K562 (cell line): Measurements from ENCODE around the gene MEGF11. TPM values are rescaled to one million over a fixed set of nuclear protein-coding genes. Genes with fewer than 3 reads are reported as not detected.

ENCODE experiments used
- CTBP1 ChIP-seq: fragments of 450-650 bp; IDR thresholded peaks from 2 replicates; pipeline ENCODE4 v1.6.1; 2016; ENCODE audit warnings: borderline replicate concordance
- DMBX1 ChIP-seq: fragments of 250-450 bp; sonication (Bioruptor Pico); IDR thresholded peaks from 2 replicates; pipeline ENCODE4 v1.8.0; 2022; ENCODE audit warnings: inconsistent platforms, mild to moderate bottlenecking, moderate library complexity, borderline replicate concordance
- FOXJ2 ChIP-seq: fragments of 200-800 bp; sonication (Bioruptor generic); IDR thresholded peaks from 2 replicates; pipeline ENCODE4 v1.6.1; 2016; ENCODE audit warnings: missing genetic modification characterization, missing compliant biosample characterization
- HLTF ChIP-seq: fragments of 450-650 bp; IDR thresholded peaks from 2 replicates; pipeline ENCODE4 v1.6.1; 2016
- HNRNPK ChIP-seq: fragments of 200-400 bp; formaldehyde crosslinking; IDR thresholded peaks from one replicate; pipeline ENCODE4 v1.6.1; 2018; ENCODE audit warnings: mild to moderate bottlenecking, low read depth, low read length; ENCODE audit not compliant: poor library complexity, severe bottlenecking
- ILF3 ChIP-seq: fragments of 450-650 bp; IDR thresholded peaks from 2 replicates; pipeline ENCODE4 v1.6.1; 2018; ENCODE audit warnings: antibody characterized with exemption, mild to moderate bottlenecking, moderate library complexity, borderline replicate concordance
- MECOM ChIP-seq: fragments of 250-450 bp; sonication (Bioruptor Pico); IDR thresholded peaks from 2 replicates; pipeline ENCODE4 v1.8.0; 2022; ENCODE audit warnings: inconsistent platforms
- MTA1 ChIP-seq: fragments of 450-650 bp; IDR thresholded peaks from 2 replicates; pipeline ENCODE4 v1.6.1; 2017; ENCODE audit warnings: borderline replicate concordance
- NR2C1 ChIP-seq, 2 experiments: fragments of 450-650 bp; IDR thresholded peaks; 2 replicates each; pipeline ENCODE4 v1.6.1; 2017; ENCODE audit warnings: mild to moderate bottlenecking in 2 of 2, antibody characterized with exemption in 1 of 2, inconsistent platforms in 1 of 2, missing compliant biosample characterization in 1 of 2, missing genetic modification characterization in 1 of 2
- PHF21A ChIP-seq: fragments of 450-650 bp; IDR thresholded peaks from 2 replicates; pipeline ENCODE4 v1.6.1; 2017; ENCODE audit warnings: low read depth, borderline replicate concordance
- RBBP5 ChIP-seq: fragments of 200-600 bp; sonication (generic); IDR thresholded peaks from 2 replicates; pipeline ENCODE4 v1.6.1; 2012; ENCODE audit warnings: borderline replicate concordance, mild to moderate bottlenecking, low read length, control low read depth, inconsistent platforms; ENCODE audit not compliant: insufficient read depth, poor library complexity, severe bottlenecking
- SMAD1 ChIP-seq: fragments of 150-350 bp; IDR thresholded peaks from 2 replicates; pipeline ENCODE4 v1.6.1; 2014; ENCODE audit warnings: low read length, low read depth; ENCODE audit not compliant: partially characterized antibody
- ZFP30 ChIP-seq: fragments of 250-450 bp; sonication (Bioruptor Pico); IDR thresholded peaks from 2 replicates; pipeline ENCODE4 v1.8.0; 2022; ENCODE audit warnings: moderate library complexity, mild to moderate bottlenecking, inconsistent platforms, borderline replicate concordance
- ZNF140 ChIP-seq: fragments of 250-450 bp; sonication (Bioruptor Pico); IDR thresholded peaks from 2 replicates; pipeline ENCODE4 v1.8.0; 2021; ENCODE audit warnings: moderate library complexity, mild to moderate bottlenecking, inconsistent platforms
- ZNF354B ChIP-seq: fragments of 250-450 bp; sonication (Bioruptor Pico); IDR thresholded peaks from 2 replicates; pipeline ENCODE4 v1.4.0; 2020
- ZNF431 ChIP-seq: sonication (generic); formaldehyde crosslinking; IDR thresholded peaks from 2 replicates; pipeline ENCODE4 v1.8.0; 2022; ENCODE audit warnings: mild to moderate bottlenecking, missing genetic modification reagents
- ZNF57 ChIP-seq: fragments of 450-650 bp; formaldehyde crosslinking; IDR thresholded peaks from 2 replicates; pipeline ENCODE4 v1.4.0; 2020; ENCODE audit warnings: mild to moderate bottlenecking, moderate library complexity
- ZNF830 ChIP-seq: fragments of 250-450 bp; sonication (Bioruptor Pico); IDR thresholded peaks from 2 replicates; pipeline ENCODE4 v1.5.0; 2021; ENCODE audit warnings: mild to moderate bottlenecking
- polyA plus RNA-seq, 8 experiments: library from polyadenylated mRNA; depleted of rRNA in 4 of 8; stranded (reverse) in 5 of 8; unstranded in 3 of 8; fragments of >200 nt; fragmentation: Nextera tagmentation in 2 of 8; fragmentation: Illumina TruSeq in 1 of 8; extraction: Ambion mirVana in 2 of 8; extraction: Trizol in 1 of 8; gene quantifications; 2 replicates each; pipeline versions ENCODE4 v1.2.1 to v1.2.3, GENCODE V29; 2011 to 2014; ENCODE audit warnings: inconsistent platforms in 1 of 8, missing spikeins in 1 of 8
- total RNA-seq, 7 experiments: library from RNA; depleted of rRNA in 6 of 7; stranded (reverse); fragments of >200 nt in 6 of 7; fragmentation: Illumina TruSeq in 2 of 7; extraction: Trizol in 2 of 7; gene quantifications; 2 replicates each; pipeline versions ENCODE4 v1.2.1 to v1.2.3, GENCODE V29; 2011 to 2021; ENCODE audit warnings: low replicate concordance in 1 of 7
- TF ChIP-seq, protein P1 (sequence below): sonication (generic); formaldehyde crosslinking; IDR thresholded peaks from 2 replicates; pipeline ENCODE4 v1.8.0; 2022; ENCODE audit warnings: mild to moderate bottlenecking, low read depth, missing genetic modification reagents
- TF ChIP-seq, protein P2 (sequence below): IDR thresholded peaks from 2 replicates; pipeline ENCODE4 v1.6.1; 2014; ENCODE audit warnings: antibody characterized with exemption
- TF ChIP-seq, protein P3 (sequence below): sonication (generic); formaldehyde crosslinking; IDR thresholded peaks from 2 replicates; pipeline ENCODE4 v1.8.0; 2022; ENCODE audit warnings: mild to moderate bottlenecking, missing genetic modification reagents
- TF ChIP-seq, protein P4 (sequence below): fragments of 450-650 bp; conservative IDR thresholded peaks from 2 replicates; pipeline ENCODE4 v1.6.1; 2016; ENCODE audit warnings: missing genetic modification characterization, low read depth, mild to moderate bottlenecking, missing compliant biosample characterization, moderate library complexity
- TF ChIP-seq, protein P5 (sequence below): IDR thresholded peaks from 2 replicates; pipeline ENCODE4 v1.6.1; 2011; ENCODE audit not compliant: insufficient read length; ENCODE audit errors: extremely low read depth

The MEGF11 gene
- total and polyA plus RNA-seq, 9 of the 15 experiments (the other 6 are each of a cell fraction or from before 2014, with no cell fraction given) = 0.06 to 0.23 (median 0.20) TPM; not detected in 6

DNA sequence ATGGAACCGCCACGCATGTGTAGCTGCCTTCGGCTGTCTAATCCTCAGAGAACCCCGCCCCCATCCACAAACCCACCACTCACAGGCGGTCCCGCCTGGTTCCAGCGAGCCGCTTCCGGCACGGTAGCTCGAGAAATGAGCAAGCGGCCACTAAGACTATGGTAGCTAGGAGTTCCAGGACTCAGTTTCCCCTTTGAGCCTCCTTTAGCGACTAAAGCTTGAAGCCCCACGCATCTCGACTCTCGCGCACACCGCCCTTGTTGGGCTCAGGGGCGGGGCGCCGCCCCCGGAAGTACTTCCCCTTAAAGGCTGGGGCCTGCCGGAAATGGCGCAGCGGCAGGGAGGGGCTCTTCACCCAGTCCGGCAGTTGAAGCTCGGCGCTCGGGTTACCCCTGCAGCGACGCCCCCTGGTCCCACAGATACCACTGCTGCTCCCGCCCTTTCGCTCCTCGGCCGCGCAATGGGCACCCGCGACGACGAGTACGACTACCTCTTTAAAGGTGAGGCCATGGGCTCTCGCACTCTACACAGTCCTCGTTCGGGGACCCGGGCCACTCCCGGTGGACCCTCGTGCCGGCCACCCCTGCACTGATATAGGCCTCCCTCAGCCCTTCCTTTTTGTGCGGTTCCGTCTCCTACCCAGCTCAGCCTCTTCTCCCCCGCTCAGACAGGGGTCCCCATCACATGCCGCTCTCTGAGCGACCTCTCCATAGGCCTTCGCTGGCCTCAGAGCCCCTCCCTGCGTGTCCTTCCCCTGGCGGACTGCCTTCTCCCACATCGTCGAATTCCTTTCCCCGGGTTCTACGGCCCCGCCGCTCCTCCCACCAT is 384.2 kb downstream of the MEGF11 start, which contains the start of gene RAB11A (continued):
- no peak for TF ChIP-seq DMBX1
- no peak; the same call in none of the 2 replicates for TF ChIP-seq MTA1
- no peak; the same call in 1 of the 2 replicates for TF ChIP-seq MECOM (CRISPR knock-in tag)
- TF ChIP-seq, protein P1, sequence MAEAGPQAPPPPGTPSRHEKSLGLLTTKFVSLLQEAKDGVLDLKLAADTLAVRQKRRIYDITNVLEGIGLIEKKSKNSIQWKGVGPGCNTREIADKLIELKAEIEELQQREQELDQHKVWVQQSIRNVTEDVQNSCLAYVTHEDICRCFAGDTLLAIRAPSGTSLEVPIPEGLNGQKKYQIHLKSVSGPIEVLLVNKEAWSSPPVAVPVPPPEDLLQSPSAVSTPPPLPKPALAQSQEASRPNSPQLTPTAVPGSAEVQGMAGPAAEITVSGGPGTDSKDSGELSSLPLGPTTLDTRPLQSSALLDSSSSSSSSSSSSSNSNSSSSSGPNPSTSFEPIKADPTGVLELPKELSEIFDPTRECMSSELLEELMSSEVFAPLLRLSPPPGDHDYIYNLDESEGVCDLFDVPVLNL (CRISPR knock-in tag) = 0 out of 2 replicates have a peak, but pooled peaks have one; percentile 26
- TF ChIP-seq PHF21A = no peak
- TF ChIP-seq, protein P2, sequence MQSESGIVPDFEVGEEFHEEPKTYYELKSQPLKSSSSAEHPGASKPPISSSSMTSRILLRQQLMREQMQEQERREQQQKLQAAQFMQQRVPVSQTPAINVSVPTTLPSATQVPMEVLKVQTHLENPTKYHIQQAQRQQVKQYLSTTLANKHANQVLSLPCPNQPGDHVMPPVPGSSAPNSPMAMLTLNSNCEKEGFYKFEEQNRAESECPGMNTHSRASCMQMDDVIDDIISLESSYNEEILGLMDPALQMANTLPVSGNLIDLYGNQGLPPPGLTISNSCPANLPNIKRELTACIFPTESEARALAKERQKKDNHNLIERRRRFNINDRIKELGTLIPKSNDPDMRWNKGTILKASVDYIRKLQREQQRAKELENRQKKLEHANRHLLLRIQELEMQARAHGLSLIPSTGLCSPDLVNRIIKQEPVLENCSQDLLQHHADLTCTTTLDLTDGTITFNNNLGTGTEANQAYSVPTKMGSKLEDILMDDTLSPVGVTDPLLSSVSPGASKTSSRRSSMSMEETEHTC = no peak
- peak; percentile 85 for TF ChIP-seq CTBP1
- TF ChIP-seq NR2C1 (IDR thresholded peaks at IDR 0.05) = peak; percentile 99
- TF ChIP-seq NR2C1 (tag; IDR thresholded peaks at IDR 0.05) = peak; percentile 99
- TF ChIP-seq FOXJ2 (tag) = no peak
- no peak for TF ChIP-seq ZNF830 (CRISPR knock-in tag)
- TF ChIP-seq, protein P3, sequence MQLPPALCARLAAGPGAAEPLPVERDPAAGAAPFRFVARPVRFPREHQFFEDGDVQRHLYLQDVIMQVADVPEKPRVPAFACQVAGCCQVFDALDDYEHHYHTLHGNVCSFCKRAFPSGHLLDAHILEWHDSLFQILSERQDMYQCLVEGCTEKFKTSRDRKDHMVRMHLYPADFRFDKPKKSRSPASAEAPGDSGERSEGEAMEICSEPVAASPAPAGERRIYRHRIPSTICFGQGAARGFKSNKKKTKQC (CRISPR knock-in tag) = no peak; the same call in none of the 2 replicates
- TF ChIP-seq ZNF431 = peak; percentile 34; the same call in 1 of the 2 replicates
- no peak for TF ChIP-seq ZNF57 (CRISPR knock-in tag)
- peak; percentile 99 for TF ChIP-seq RBBP5
- no peak for TF ChIP-seq ZFP30 (CRISPR knock-in tag)
- TF ChIP-seq HNRNPK = no peak
- TF ChIP-seq ILF3 = peak; percentile 93
- no peak for TF ChIP-seq ZNF140 (CRISPR knock-in tag)
- TF ChIP-seq, protein P4, sequence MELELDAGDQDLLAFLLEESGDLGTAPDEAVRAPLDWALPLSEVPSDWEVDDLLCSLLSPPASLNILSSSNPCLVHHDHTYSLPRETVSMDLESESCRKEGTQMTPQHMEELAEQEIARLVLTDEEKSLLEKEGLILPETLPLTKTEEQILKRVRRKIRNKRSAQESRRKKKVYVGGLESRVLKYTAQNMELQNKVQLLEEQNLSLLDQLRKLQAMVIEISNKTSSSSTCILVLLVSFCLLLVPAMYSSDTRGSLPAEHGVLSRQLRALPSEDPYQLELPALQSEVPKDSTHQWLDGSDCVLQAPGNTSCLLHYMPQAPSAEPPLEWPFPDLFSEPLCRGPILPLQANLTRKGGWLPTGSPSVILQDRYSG (tag) = no peak
- no peak for TF ChIP-seq ZNF354B (CRISPR knock-in tag)
- TF ChIP-seq SMAD1 = peak; percentile 64
- TF ChIP-seq HLTF = peak; percentile 73; the same call in 1 of the 2 replicates
- TF ChIP-seq, protein P5, sequence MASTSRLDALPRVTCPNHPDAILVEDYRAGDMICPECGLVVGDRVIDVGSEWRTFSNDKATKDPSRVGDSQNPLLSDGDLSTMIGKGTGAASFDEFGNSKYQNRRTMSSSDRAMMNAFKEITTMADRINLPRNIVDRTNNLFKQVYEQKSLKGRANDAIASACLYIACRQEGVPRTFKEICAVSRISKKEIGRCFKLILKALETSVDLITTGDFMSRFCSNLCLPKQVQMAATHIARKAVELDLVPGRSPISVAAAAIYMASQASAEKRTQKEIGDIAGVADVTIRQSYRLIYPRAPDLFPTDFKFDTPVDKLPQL = peak; percentile 46
